GM12873 (cell line): ENCODE results near the gene NPHP4.

Experiments
- CTCF ChIP-seq: IDR thresholded peaks from 2 replicates; pipeline ENCODE4 v1.5.1; 2012; ENCODE audit warnings: low read depth, mild to moderate bottlenecking, moderate library complexity, low read length, control low read depth; ENCODE audit not compliant: insufficient read depth; ENCODE audit errors: missing control alignments

NPHP4 gene

DNA sequence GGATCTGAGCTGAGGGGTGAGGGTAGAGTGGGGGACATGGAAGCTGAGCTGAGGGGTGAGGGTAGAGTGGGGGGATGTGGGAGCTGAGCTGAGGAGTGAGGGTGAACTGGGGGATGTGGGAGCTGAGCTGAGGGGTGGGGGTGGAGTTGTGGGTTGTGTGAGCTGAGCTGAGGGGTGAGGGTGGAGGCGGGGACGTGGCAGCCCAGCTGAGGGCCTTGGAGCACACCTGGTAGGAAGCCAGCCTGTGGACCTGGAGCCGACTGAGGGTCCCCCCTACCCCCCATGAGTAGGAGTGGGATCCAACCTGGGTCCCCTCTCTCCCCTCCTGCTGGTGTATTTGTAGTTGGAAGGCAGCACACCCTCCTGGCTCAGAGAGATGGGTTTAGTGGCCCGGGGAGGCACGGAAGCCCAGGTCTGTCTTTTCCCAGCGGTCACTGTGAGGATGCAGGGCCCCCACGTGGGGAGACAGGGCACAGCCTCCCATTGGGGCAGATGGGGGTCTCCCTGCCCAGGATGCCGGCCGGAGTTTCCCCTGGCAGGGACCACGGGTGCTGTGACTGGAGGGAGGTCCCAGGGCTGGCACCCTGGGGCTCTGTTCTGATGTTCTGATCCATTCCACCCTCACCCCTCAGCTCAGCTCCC, 13.2 kb upstream of the NPHP4 start:
- TF ChIP-seq CTCF: no peak

DNA sequence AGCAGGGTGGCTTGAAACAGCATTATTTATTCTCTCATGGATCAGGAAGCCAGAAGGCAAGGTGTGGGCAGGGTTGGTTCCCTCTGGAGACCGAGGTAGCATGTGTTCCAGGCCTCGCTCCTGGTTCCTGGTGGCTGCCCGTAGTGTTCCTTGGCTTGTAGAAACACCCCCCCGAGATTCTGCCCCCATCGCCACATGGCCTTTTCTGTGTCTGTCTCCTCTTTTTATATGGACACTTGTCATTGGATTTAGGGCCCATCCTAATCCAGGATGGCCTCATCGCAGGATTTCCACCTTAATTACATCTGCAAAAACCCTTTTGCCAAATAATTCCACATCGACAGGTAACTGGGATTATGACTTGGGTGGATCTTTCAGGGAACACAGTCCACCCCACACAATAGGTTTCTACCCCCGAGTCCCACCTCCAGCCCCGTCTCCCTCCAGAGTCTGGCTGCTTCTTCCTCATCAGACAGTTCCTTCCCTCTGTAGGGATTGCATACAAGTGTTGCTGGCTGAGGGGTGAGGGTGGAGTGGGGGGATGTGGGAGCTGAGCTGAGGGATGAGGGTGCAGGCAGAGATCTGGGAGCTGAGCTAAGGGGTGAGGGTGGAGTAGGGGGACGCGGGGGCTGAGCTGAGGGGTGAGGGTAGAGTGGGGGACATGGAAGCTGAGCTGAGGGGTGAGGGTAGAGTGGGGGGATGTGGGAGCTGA, 12.3 kb upstream of the NPHP4 start:
- TF ChIP-seq CTCF: no peak

GRCh38 chr1:6003568-6004411, 11.6 kb upstream of the NPHP4 start:
- no peak for TF ChIP-seq CTCF

DNA sequence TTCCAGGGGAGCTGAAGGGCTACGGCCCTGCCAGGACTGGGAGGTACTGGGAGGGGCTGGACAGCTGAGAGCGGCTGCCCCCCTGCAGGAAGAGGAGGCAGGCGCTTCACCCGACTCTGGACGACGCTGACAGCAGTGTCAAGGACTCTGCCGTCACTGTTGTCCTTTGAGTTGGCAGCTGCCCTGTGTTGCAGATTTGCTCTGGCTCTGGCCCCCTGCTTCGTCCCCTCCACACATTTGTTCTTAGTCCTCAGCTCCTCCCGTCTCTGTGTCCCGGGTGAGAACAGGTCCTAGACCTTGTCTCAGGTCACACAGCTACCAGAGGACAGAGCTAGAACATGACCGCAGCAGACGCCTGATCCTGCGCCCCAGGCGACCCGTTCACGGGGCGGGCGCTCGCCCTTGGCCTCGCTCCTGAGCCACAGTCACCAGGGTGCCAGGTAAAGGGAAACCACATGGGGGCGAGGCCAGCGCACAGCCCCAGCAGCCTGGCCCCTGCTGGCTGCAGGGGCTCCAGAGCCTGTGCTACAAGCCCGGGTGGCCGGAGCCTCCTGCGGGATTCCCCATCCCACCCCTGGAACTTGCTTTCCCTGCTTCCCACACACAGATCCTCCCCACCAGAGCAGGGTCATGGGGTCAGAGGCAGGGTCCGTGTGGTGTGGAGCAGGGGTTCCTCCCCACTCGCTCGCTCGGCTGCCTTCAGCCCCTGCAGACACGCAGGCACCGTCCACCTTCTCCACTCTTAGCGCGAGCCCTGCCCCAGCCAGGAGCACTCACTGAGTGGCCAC, 10.7 kb upstream of the NPHP4 start:
- TF ChIP-seq CTCF: no peak

DNA sequence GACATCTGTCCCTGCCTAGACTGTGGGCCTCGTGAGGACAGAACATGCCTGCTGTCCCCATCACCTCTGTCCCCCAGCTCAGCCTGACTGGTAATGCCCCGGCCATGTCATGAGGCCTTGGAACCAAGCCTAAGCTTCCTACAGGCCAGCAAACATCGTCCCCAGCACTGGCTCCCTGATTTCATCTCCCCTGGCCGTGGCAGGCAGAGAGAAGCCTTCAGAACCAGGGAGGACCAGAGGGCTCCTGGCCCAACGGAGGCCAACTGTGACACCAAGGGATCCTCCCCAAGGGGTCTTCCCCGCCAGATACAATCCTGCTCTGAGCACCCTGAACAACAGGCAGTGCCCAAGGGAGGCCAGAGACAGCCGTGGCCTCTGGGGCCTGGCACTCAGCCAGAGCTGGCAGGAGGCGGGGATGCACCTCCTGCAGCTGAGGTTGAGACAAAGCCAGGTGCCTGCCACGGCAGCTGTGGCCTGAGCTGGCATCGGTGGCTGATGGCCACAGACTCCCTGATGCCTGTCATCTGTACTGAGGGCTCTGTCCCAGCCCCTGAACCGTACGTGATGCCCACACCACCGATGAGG, 9.9 kb upstream of the NPHP4 start:
- TF ChIP-seq CTCF: no peak

DNA sequence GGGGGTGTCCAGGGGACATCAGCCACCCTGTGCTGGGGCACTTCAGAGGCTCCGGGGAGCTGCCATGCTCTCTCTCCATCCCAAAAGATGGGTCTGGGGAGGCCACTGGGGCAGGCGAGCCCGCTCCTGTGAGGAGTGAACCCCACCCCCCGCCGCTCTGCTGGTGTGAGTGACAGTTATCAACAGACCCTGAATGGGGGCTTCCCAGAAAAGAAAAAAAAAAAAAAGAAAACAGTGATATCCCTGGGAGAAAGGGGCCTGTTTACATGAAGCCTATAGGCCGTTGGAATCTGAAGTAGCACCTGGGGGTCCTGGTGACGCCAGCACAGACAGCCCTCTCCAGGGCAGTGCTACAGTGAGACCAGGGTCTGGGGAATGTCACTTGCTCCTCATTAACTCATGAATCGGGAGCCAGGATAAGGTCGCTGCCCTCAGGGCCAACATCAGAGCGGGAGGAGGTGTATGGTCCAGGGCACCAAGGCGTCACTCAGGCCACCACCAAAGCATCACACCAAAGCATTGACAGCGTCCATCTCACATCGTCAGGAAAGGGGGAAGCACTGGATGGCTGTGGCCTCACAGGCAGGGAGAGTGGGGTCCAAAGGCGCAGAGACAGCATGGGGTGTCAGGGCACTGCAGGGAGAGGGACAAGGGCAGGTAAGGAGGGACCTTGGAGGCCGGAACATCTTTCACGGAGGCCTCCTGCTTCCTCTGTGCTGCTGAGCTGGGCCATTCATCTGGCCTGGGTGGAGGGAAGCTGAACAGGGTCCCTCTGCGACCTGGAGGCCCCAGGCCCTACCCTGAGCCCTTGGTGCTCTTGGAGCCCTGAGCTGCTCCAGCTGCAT, 8.4 kb upstream of the NPHP4 start:
- TF ChIP-seq CTCF: no peak
